Measurements from ENCODE around the gene CATSPERB.

The CATSPERB gene

DNA sequence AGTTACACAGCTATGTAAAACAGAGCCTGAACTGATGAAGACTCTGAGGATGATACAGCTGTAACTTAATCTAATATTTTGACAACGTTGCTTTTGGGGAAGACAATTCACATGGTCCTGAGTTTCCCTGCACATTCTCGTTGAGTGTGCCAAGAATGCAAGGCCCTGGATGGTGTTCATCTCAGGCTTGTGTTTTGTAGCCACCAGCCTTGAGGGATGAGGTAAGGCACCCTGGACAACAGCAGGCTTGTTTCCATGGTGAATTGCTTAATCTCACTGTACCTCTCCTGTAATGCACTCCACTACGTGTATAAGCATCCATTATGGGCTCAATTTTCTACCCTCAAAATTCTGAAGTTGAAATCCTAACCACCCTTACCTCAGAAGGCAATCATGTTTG lies 2.1 kb downstream of the CATSPERB start:
- Histone ChIP-seq H3K36me3 (ENCODE audit: control insufficient read depth, low read depth, low read length) (no peaks in the 10 kb centered on the region), H3K9me3 (ENCODE audit: control insufficient read depth, low read depth, low read length) (no peaks in the 10 kb centered on the region), H3K9ac (ENCODE audit: low read length) (no peak overlapping the region), H3K27me3 (ENCODE audit: control insufficient read depth, insufficient read depth, low read length) (no peaks in the 10 kb centered on the region), H3K27ac (ENCODE audit: low read length) (no peak overlapping the region), H3K4me3 (ENCODE audit: low read length) (no peak overlapping the region), H3K4me1 (ENCODE audit: control insufficient read depth, low read depth, low read length) (peaks cover 3% of the 10 kb centered on the region)

DNA sequence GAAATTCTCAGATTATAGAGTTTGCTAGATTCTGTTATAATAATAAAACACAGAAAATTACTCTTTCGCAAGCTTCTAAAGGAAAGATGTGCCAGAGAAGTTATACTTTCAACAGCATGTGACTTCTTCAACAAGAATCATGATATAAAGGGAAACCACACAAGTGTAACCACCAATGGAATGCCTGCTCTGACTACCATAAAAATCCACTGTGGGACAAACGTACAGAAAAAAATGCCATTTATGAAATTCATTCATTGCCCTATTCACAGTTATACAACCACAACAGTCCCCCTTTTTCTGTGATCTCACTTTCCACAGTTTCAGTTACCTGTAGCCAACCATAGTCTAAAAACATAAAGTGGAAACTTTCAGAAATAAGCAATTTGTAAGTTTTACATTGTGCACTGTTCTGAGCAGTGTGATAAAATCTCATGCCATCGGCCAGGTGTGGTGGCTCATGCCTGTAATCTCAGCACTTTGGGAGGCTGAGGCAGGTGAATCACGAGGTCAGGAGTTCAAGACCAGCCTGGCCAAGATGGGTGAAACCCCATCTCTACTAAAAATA lies 3.2 kb downstream of the CATSPERB start:
- no peaks in the 10 kb centered on the region for H3K36me3 ChIP-seq (ENCODE audit: control insufficient read depth, low read depth, low read length)
- no peak overlapping the region for H3K4me3 ChIP-seq (ENCODE audit: low read length)
- H3K9me3 ChIP-seq (ENCODE audit: control insufficient read depth, low read depth, low read length), result no peaks in the 10 kb centered on the region
- no peak overlapping the region for H3K9ac ChIP-seq (ENCODE audit: low read length)
- H3K27me3 ChIP-seq (ENCODE audit: control insufficient read depth, insufficient read depth, low read length), result no peaks in the 10 kb centered on the region
- peaks cover 3% of the 10 kb centered on the region for H3K4me1 ChIP-seq (ENCODE audit: control insufficient read depth, low read depth, low read length)
- H3K27ac ChIP-seq (ENCODE audit: low read length), result no peak overlapping the region

DNA sequence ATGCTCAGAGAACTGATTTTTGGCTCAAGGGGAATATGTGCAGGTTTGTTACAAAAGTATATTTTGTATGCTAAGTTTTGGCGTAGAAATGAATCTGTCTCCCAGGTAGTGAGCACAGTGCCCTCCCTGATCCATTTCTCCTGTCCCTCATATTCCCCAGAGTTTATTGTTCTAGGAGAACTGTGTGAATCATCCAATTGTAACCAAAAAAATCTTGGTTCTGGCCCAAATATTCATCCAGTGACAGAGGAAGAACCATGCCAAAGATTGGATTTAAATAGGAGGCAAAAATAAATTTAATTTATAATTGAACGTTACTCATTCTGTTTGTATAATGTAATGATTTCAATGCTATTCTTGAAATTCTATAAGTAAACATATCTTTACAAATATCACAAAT lies 4.8 kb downstream of the CATSPERB start:
- no peak overlapping the region for H3K9ac ChIP-seq (ENCODE audit: low read length)
- no peak overlapping the region for H3K27ac ChIP-seq (ENCODE audit: low read length)
- H3K4me3 ChIP-seq (ENCODE audit: low read length), result no peak overlapping the region
- no peaks in the 10 kb centered on the region for H3K27me3 ChIP-seq (ENCODE audit: control insufficient read depth, insufficient read depth, low read length)
- H3K9me3 ChIP-seq (ENCODE audit: control insufficient read depth, low read depth, low read length), result no peaks in the 10 kb centered on the region
- H3K4me1 ChIP-seq (ENCODE audit: control insufficient read depth, low read depth, low read length), result peaks cover 1% of the 10 kb centered on the region
- H3K36me3 ChIP-seq (ENCODE audit: control insufficient read depth, low read depth, low read length), result no peaks in the 10 kb centered on the region

DNA sequence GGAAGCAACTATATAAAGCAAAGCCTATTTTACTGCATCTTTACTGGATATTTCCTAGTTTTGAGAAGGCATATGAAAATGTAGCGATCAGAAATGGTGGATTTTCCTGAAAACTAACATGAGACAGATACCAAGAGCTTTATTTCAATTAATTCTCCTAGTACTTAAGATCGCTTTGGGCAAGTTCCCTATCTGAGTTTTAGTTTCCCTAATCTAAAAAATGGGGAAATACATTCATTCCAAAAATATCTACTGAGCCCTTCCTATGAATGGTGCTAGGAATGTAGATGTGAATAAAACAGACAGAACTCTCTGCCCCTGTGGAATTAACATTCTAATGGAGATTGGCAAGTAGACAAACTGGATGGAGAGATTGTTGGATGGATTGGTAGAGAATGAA lies 8.4 kb downstream of the CATSPERB start:
- Histone ChIP-seq H3K4me1 (ENCODE audit: control insufficient read depth, low read depth, low read length) (no peaks in the 10 kb centered on the region), H3K36me3 (ENCODE audit: control insufficient read depth, low read depth, low read length) (no peaks in the 10 kb centered on the region), H3K4me3 (ENCODE audit: low read length) (no peak overlapping the region), H3K27me3 (ENCODE audit: control insufficient read depth, insufficient read depth, low read length) (no peaks in the 10 kb centered on the region), H3K9ac (ENCODE audit: low read length) (no peak overlapping the region), H3K27ac (ENCODE audit: low read length) (no peak overlapping the region), H3K9me3 (ENCODE audit: control insufficient read depth, low read depth, low read length) (no peaks in the 10 kb centered on the region)

DNA sequence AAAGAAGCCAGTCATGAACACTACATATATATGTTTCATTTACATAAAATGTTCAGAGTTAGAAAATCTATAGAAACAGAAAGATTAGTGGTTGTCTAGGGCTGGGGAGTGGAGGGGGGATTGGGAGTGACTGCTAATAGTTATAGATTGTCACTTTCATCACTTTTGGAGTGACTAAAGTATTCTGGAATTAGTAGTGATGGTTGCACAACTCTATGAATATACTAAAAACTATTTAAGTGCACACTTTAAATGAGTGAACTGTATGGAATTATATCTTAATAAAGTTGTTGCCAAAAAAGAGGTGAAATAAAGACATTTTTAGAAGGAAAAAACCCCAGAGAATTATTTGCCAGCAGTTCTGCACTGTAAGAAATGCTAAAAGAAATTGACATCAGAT lies 9.5 kb downstream of the CATSPERB start:
- Histone ChIP-seq H3K9ac (ENCODE audit: low read length) (no peak overlapping the region), H3K36me3 (ENCODE audit: control insufficient read depth, low read depth, low read length) (no peaks in the 10 kb centered on the region)

DNA sequence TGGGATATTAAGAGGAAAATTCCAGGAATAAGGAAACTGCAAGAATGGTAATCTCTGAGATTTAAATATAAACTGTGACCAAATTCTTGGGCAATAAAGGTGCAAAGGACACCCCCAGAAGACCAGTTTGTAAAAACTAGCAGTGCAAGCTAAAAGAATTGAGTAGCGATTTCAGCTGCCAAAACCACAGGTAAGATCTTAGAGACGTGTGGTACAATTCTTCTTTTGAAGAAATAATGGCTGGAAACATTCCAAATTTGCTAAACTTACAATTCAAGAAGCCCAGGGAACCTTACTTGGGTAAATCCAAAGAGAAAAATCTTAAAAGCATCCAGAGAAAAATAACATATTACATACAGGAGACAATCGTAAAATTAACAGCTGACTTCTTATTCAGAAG lies 12.0 kb downstream of the CATSPERB start:
- no peaks in the 10 kb centered on the region for H3K36me3 ChIP-seq (ENCODE audit: control insufficient read depth, low read depth, low read length)
- H3K9ac ChIP-seq (ENCODE audit: low read length), result no peak overlapping the region
- no peaks in the 10 kb centered on the region for H3K4me1 ChIP-seq (ENCODE audit: control insufficient read depth, low read depth, low read length)
- no peaks in the 10 kb centered on the region for H3K27me3 ChIP-seq (ENCODE audit: control insufficient read depth, insufficient read depth, low read length)
- no peaks in the 10 kb centered on the region for H3K9me3 ChIP-seq (ENCODE audit: control insufficient read depth, low read depth, low read length)
- no peak overlapping the region for H3K4me3 ChIP-seq (ENCODE audit: low read length)
- H3K27ac ChIP-seq (ENCODE audit: low read length), result no peak overlapping the region

More for the DNA sequence above, 9.5 kb downstream of the CATSPERB start:
- Histone ChIP-seq H3K27ac (ENCODE audit: low read length) (no peak overlapping the region), H3K4me3 (ENCODE audit: low read length) (no peak overlapping the region), H3K9me3 (ENCODE audit: control insufficient read depth, low read depth, low read length) (no peaks in the 10 kb centered on the region), H3K27me3 (ENCODE audit: control insufficient read depth, insufficient read depth, low read length) (no peaks in the 10 kb centered on the region), H3K4me1 (ENCODE audit: control insufficient read depth, low read depth, low read length) (no peaks in the 10 kb centered on the region)

DNA sequence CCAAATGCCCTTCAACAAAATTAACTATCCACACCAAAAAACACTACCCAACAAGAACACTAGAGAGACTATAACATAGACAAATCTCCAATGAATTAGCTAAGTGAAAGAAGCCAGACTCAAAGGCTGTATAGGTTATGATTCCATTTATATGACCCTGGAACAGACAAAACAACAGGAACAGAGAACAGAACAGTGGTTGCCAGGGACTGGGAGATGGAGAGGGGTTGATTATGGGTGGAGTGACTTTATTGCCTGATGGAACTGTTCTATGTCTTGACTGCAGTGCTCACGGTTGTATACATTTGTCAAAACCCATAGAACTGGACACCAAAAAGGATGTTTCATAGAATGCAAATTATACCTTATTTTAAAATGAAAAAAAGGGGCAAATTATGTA lies 14.9 kb downstream of the CATSPERB start:
- H3K36me3 ChIP-seq (ENCODE audit: control insufficient read depth, low read depth, low read length), result no peaks in the 10 kb centered on the region
- H3K9me3 ChIP-seq (ENCODE audit: control insufficient read depth, low read depth, low read length), result no peaks in the 10 kb centered on the region
- no peak overlapping the region for H3K9ac ChIP-seq (ENCODE audit: low read length)
- no peak overlapping the region for H3K4me3 ChIP-seq (ENCODE audit: low read length)
- no peak overlapping the region for H3K27ac ChIP-seq (ENCODE audit: low read length)
- H3K27me3 ChIP-seq (ENCODE audit: control insufficient read depth, insufficient read depth, low read length), result no peaks in the 10 kb centered on the region
- no peaks in the 10 kb centered on the region for H3K4me1 ChIP-seq (ENCODE audit: control insufficient read depth, low read depth, low read length)

DNA sequence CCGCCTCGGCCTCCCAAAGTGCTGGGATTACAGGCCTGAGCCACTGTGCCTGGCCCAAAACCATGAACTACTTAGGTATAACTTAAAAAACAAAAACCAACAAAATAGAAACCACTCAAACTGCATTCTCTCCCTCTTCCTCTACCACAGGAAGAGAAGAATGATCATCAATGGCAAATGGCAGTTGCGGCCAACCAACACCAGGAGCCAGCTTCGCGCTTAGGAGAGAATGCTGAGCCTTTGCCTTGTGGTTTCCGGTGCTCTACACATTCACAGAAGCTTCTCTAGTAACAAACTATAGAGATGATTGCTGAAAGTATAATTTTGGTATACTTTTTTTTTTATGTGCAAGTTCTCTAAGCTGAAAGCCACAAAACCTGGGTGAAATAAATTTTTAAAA lies 17.1 kb downstream of the CATSPERB start:
- Histone ChIP-seq H3K27me3 (ENCODE audit: control insufficient read depth, insufficient read depth, low read length) (no peaks in the 10 kb centered on the region), H3K27ac (ENCODE audit: low read length) (no peak overlapping the region), H3K9ac (ENCODE audit: low read length) (no peak overlapping the region), H3K4me1 (ENCODE audit: control insufficient read depth, low read depth, low read length) (no peaks in the 10 kb centered on the region), H3K4me3 (ENCODE audit: low read length) (no peak overlapping the region), H3K9me3 (ENCODE audit: control insufficient read depth, low read depth, low read length) (no peaks in the 10 kb centered on the region), H3K36me3 (ENCODE audit: control insufficient read depth, low read depth, low read length) (no peaks in the 10 kb centered on the region)

DNA sequence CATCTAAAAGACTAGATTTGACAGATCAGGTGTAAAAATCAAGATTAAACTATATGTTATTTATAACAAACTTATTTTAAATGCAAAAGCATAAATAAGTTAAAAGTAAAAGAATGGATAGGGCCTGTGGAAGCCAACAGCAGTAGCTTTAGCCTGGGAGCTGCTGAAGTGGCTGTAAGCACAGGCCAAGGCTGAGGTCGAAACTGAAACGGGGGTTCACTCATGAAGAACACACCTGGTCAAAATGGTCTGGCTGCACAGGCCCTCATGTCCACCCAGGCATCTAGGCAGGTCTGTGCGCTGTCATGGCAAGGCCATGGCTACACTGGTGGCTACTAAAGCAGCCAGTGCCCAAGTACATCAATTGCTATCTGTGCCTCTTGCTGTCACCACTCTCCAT lies 23.1 kb downstream of the CATSPERB start:
- no peaks in the 10 kb centered on the region for H3K4me1 ChIP-seq (ENCODE audit: control insufficient read depth, low read depth, low read length)
- no peak overlapping the region for H3K4me3 ChIP-seq (ENCODE audit: low read length)
- H3K27ac ChIP-seq (ENCODE audit: low read length), result no peak overlapping the region
- no peak overlapping the region for H3K9ac ChIP-seq (ENCODE audit: low read length)
- H3K27me3 ChIP-seq (ENCODE audit: control insufficient read depth, insufficient read depth, low read length), result no peaks in the 10 kb centered on the region
- no peaks in the 10 kb centered on the region for H3K36me3 ChIP-seq (ENCODE audit: control insufficient read depth, low read depth, low read length)
- no peaks in the 10 kb centered on the region for H3K9me3 ChIP-seq (ENCODE audit: control insufficient read depth, low read depth, low read length)

DNA sequence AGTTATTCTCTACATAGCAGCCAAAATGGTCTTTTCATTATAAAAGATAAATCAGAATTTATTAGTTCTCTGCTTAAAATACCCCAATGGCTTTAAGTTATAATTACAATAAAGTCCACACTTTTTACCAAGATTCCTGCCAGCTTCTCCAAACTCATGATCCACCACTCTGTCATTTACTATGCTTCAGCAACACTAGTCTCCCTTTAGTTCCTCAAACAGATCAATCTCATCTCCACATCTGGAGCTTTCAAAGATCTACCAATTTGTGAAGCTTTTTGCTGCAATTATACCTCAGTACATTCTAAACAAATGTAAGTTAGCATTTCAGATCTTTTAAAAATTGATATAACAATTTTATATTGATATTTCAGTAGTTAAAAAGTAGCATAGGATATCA lies 24.9 kb downstream of the CATSPERB start:
- no peaks in the 10 kb centered on the region for H3K4me1 ChIP-seq (ENCODE audit: control insufficient read depth, low read depth, low read length)
- H3K27me3 ChIP-seq (ENCODE audit: control insufficient read depth, insufficient read depth, low read length), result no peaks in the 10 kb centered on the region
- no peaks in the 10 kb centered on the region for H3K36me3 ChIP-seq (ENCODE audit: control insufficient read depth, low read depth, low read length)
- no peak overlapping the region for H3K4me3 ChIP-seq (ENCODE audit: low read length)
- no peak overlapping the region for H3K27ac ChIP-seq (ENCODE audit: low read length)
- H3K9ac ChIP-seq (ENCODE audit: low read length), result no peak overlapping the region
- H3K9me3 ChIP-seq (ENCODE audit: control insufficient read depth, low read depth, low read length), result no peaks in the 10 kb centered on the region

DNA sequence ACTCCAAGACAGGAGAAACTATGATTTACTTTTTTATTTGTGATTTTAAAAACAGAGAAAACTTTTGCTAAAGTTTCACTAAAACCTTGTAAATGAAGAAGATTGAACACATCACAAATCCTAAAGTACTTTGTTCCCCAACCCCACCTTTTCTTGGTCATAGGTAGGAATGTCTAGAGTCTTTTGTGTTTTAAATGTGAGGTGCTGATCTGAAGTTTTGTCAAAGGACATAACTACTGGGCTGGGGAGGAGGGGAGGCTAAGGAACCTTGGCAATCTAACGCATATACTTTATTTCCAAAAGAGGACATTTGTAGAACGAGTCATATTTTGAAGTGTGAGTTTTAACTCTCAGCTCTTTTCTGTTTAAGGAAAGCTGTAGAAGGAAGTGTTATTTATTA lies 37.2 kb downstream of the CATSPERB start:
- no peaks in the 10 kb centered on the region for H3K27me3 ChIP-seq (ENCODE audit: control insufficient read depth, insufficient read depth, low read length)
- H3K9me3 ChIP-seq (ENCODE audit: control insufficient read depth, low read depth, low read length), result no peaks in the 10 kb centered on the region
- peaks cover 6% of the 10 kb centered on the region for H3K4me1 ChIP-seq (ENCODE audit: control insufficient read depth, low read depth, low read length)
- no peak overlapping the region for H3K27ac ChIP-seq (ENCODE audit: low read length)
- H3K4me3 ChIP-seq (ENCODE audit: low read length), result no peak overlapping the region
- no peak overlapping the region for H3K9ac ChIP-seq (ENCODE audit: low read length)
- no peaks in the 10 kb centered on the region for H3K36me3 ChIP-seq (ENCODE audit: control insufficient read depth, low read depth, low read length)

DNA sequence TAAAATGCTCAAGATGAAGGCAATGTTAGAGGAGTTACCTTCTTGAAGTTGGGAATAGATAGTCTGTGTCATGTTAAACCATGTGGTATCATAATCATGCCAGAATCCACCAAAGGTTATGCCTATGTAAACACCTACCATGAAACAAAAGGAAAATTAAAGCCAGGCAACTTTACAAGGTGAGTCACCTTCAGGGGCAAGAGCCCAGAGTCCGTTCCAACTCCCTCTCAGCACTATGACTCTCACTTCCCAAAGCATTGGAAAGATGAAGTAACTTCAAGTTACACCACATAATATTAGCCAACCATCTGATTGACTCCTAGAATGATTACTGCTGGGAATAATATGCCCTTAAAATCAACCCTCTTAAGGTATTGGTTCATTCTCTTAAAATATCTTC lies 38.5 kb downstream of the CATSPERB start:
- no peaks in the 10 kb centered on the region for H3K36me3 ChIP-seq (ENCODE audit: control insufficient read depth, low read depth, low read length)
- H3K9ac ChIP-seq (ENCODE audit: low read length), result no peak overlapping the region
- H3K27me3 ChIP-seq (ENCODE audit: control insufficient read depth, insufficient read depth, low read length), result no peaks in the 10 kb centered on the region
- H3K4me3 ChIP-seq (ENCODE audit: low read length), result no peak overlapping the region
- H3K9me3 ChIP-seq (ENCODE audit: control insufficient read depth, low read depth, low read length), result no peaks in the 10 kb centered on the region
- peaks cover 6% of the 10 kb centered on the region for H3K4me1 ChIP-seq (ENCODE audit: control insufficient read depth, low read depth, low read length)
- no peak overlapping the region for H3K27ac ChIP-seq (ENCODE audit: low read length)

Measured in iPS-18a (cell line).